ENCODE results near the gene CNOT11. TPM values are rescaled to one million over a fixed set of nuclear protein-coding genes. Genes with fewer than 3 reads are reported as not detected.

Gene CNOT11
- total and polyA plus RNA-seq, 2 of the 13 experiments (the other 11 are each of a cell fraction or from before 2014, with no cell fraction given), result 114 to 209 TPM

- TF ChIP-seq SOX6 (IDR thresholded peaks at IDR 0.05), result no peak
- peak; percentile 12 for TF ChIP-seq SOX6 (CRISPR knock-in tag; IDR thresholded peaks at IDR 0.05)
- TF ChIP-seq ZNF570 (CRISPR knock-in tag; IDR thresholded peaks at IDR 0.05; ENCODE audit: borderline replicate concordance), result no peak
- TF ChIP-seq FOXM1 (CRISPR knock-in tag; IDR thresholded peaks at IDR 0.05), result no peak
- no peak for TF ChIP-seq ZNF816 (CRISPR knock-in tag; IDR thresholded peaks at IDR 0.05; ENCODE audit: borderline replicate concordance)
- no peak for TF ChIP-seq NFAT5 (CRISPR knock-in tag; IDR thresholded peaks at IDR 0.05)
- TF ChIP-seq SOX13 (IDR thresholded peaks at IDR 0.05), result no peak
- peak in 1 of 2 experiments; percentile 19; a peak in 1 of 4 replicates for TF ChIP-seq SOX13 (CRISPR knock-in tag; conservative IDR thresholded peaks at IDR 0.05 in 1 of 2, IDR thresholded peaks at IDR 0.05 in 1 of 2)
- peak; percentile 77 for TF ChIP-seq MED1 (CRISPR knock-in tag; IDR thresholded peaks at IDR 0.05)
- no peak for TF ChIP-seq GPN1 (CRISPR knock-in tag; IDR thresholded peaks at IDR 0.05; ENCODE audit: borderline replicate concordance)
- TF ChIP-seq CAMTA2 (CRISPR knock-in tag; IDR thresholded peaks at IDR 0.05; ENCODE audit: borderline replicate concordance), result 0 out of 2 replicates have a peak, but pooled peaks have one; percentile 11
- no peak for TF ChIP-seq EED (CRISPR knock-in tag; IDR thresholded peaks at IDR 0.05)
- TF ChIP-seq FLYWCH1 (CRISPR knock-in tag; IDR thresholded peaks at IDR 0.05), result no peak
- no peak; the same call in 1 of the 2 replicates for TF ChIP-seq ZNF460 (CRISPR knock-in tag; IDR thresholded peaks at IDR 0.05; ENCODE audit: borderline replicate concordance)
- TF ChIP-seq, protein P1, sequence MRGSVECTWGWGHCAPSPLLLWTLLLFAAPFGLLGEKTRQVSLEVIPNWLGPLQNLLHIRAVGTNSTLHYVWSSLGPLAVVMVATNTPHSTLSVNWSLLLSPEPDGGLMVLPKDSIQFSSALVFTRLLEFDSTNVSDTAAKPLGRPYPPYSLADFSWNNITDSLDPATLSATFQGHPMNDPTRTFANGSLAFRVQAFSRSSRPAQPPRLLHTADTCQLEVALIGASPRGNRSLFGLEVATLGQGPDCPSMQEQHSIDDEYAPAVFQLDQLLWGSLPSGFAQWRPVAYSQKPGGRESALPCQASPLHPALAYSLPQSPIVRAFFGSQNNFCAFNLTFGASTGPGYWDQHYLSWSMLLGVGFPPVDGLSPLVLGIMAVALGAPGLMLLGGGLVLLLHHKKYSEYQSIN (CRISPR knock-in tag; IDR thresholded peaks at IDR 0.05; ENCODE audit: borderline replicate concordance), result no peak
- no peak for TF ChIP-seq NCOA1 (CRISPR knock-in tag; IDR thresholded peaks at IDR 0.05)
- TF ChIP-seq, protein P2, sequence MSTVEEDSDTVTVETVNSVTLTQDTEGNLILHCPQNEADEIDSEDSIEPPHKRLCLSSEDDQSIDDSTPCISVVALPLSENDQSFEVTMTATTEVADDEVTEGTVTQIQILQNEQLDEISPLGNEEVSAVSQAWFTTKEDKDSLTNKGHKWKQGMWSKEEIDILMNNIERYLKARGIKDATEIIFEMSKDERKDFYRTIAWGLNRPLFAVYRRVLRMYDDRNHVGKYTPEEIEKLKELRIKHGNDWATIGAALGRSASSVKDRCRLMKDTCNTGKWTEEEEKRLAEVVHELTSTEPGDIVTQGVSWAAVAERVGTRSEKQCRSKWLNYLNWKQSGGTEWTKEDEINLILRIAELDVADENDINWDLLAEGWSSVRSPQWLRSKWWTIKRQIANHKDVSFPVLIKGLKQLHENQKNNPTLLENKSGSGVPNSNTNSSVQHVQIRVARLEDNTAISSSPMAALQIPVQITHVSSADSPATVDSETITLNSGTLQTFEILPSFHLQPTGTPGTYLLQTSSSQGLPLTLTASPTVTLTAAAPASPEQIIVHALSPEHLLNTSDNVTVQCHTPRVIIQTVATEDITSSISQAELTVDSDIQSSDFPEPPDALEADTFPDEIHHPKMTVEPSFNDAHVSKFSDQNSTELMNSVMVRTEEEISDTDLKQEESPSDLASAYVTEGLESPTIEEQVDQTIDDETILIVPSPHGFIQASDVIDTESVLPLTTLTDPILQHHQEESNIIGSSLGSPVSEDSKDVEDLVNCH (CRISPR knock-in tag; IDR thresholded peaks at IDR 0.05), result no peak
- TF ChIP-seq, protein P3, sequence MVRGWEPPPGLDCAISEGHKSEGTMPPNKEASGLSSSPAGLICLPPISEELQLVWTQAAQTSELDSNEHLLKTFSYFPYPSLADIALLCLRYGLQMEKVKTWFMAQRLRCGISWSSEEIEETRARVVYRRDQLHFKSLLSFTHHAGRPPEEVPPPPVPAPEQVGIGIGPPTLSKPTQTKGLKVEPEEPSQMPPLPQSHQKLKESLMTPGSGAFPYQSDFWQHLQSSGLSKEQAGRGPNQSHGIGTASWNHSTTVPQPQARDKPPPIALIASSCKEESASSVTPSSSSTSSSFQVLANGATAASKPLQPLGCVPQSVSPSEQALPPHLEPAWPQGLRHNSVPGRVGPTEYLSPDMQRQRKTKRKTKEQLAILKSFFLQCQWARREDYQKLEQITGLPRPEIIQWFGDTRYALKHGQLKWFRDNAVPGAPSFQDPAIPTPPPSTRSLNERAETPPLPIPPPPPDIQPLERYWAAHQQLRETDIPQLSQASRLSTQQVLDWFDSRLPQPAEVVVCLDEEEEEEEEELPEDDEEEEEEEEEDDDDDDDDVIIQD (CRISPR knock-in tag; IDR thresholded peaks at IDR 0.05; ENCODE audit: low read depth), result peak; percentile 71; the same call in 1 of the 2 replicates
- no peak for TF ChIP-seq SRF (IDR thresholded peaks at IDR 0.05; ENCODE audit: low read depth, low read length)
Measured at GRCh38 chr2:101205521-101206479, 46.9 kb upstream of the CNOT11 start (continued).

All from HepG2 (cell line).